Measurements from ENCODE around the gene CEP135.
"Not testable (repeated sequence)": the region's sequence is repeated elsewhere in the genome, so short reads cannot be mapped to it uniquely, and the experiment has no call there.

CEP135 gene

GRCh38 chr4:55947912-55948725, 626 bp upstream of the CEP135 start:
- peak; percentile 26 for DNase-seq

DNA sequence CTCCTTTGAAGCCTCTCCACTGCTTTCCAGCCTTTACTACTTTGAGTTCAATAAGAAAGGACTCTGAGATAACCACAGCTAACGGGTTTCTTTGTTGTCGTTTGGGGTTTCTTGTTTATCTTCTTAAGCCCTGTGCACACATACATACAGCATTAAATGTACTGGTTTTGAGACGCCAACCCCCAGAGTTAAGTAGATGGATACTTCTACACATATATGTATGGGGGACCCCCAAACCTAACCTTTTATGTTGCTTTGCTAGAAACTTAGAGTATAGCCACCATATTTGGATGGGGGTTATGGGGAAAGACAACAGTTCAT, 697 bp downstream of the CEP135 start:
- no peak for DNase-seq

GRCh38 chr4:55951191-55951922, 2.6 kb downstream of the CEP135 start:
- no peak for DNase-seq

DNA sequence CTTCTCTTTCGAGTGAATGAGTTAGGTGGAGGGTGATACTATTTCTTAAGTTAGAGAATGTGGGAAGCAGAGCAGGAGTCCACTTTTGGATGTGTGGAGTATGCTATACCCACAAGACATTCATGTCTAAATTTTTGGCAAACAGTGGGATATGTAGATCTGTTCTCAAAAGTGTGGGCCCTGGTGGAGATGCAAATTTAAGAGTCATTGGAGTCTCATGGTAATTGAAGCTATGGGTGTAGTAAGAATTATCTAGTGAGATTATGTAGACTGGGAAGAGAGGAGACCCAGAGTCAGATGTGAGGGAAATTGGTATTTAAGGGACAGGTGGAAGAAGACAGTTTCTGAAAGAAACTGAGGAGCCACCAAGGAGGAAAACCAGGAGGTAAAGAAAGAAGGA, 7.0 kb downstream of the CEP135 start:
- no peak for DNase-seq

DNA sequence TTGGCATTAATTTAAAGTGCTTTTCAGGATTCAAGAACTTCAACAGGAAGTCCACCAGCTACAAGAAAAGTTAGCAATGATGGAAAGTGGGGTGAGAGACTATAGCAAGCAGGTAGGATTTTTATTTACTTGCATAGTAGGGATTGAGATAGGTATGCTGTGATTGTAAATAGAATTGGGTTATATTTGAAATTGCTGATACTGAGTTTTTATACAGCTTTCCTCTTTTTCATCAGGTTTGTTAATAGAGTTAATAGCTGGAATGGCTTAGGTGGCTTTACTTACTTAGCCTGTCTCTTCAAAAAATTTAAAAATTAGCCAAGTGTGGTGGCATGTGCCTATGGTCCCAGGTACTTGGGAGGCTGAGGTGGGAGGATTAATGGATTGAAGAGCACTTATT, 10.9 kb downstream of the CEP135 start:
- no peak for DNase-seq

GRCh38 chr4:55964046-55964445, 15.3 kb downstream of the CEP135 start:
- DNase-seq = no peak

DNA sequence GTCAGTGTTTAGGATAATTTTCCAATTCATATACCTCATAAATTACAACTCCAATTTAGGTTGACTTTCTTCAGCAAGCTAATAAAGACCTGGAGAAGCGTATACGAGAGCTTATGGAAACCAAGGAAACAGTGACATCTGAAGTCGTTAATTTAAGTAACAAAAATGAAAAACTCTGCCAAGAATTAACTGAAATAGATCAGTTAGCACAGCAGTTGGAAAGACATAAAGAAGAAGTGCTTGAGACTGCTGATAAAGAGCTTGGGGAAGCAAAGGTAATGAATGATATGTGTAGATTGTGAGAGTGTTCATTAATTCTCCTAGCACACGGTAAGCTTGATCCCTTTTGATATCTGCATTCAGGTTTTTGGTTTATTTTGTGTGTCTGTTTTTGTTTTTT, 16.8 kb downstream of the CEP135 start:
- DNase-seq = no peak

DNA sequence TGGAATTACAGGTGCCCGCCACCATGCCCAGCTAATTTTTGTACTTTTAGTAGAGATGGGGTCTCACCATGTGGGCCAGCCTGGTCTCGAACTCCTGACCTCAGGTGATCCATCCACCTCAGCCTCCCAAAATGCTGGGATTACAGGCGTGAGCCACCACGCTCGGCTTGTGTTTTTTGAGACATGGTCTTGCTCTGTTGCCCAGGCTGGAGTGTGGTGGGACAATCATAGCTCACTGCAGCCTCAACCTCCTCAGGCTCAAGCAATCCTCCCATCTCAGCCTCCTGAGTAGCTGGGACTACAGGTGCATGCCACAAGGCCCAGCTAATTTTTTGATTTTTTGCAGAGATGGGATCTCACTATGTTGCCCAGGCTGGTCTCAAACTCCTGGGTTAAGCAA, 17.6 kb downstream of the CEP135 start:
- DNase-seq = not testable (repeated sequence)

DNA sequence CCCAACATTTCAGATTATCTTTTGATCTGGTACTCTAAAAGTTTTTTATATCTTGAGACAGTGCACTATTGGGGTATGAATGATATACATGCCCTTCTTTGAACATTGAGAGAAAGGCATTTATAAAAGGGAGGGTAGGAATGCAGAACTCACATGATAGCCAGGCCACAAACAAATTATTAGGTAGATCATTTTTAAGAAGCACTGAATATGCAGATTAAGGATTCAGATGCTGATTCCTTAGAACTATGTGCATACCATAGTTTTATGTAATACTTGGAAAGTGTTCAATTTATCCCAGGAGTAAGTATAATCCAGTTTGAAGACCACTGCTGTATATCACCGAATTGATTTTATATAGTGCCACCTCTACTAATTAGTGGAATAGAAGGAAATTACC, 18.6 kb downstream of the CEP135 start:
- no peak for DNase-seq

- no peak for DNase-seq
Observed at GRCh38 chr4:55973650-55974049, 24.9 kb downstream of the CEP135 start.

DNA sequence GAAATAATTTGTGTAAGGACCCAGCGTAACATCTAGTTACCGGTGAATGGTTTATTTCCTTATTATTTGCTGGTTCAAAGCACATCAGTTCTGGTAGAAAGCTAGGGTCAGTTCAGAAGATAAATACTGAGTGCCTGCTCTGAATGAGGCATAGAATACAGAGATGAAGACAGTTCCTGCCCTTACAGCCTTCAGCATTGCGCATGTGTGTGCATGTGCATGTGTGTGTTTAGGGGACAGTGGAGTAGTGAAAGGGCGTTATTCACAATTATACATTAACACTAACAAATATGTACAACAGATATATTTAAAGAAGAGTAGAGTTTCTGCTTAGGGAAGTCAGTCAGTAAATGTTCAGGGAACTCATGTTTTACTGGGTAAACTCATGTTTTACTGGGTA, 29.1 kb downstream of the CEP135 start:
- DNase-seq = no peak

GRCh38 chr4:55979562-55979961, 30.8 kb downstream of the CEP135 start:
- no peak for DNase-seq

GRCh38 chr4:55980725-55981124, 32.0 kb downstream of the CEP135 start:
- no peak for DNase-seq

DNA sequence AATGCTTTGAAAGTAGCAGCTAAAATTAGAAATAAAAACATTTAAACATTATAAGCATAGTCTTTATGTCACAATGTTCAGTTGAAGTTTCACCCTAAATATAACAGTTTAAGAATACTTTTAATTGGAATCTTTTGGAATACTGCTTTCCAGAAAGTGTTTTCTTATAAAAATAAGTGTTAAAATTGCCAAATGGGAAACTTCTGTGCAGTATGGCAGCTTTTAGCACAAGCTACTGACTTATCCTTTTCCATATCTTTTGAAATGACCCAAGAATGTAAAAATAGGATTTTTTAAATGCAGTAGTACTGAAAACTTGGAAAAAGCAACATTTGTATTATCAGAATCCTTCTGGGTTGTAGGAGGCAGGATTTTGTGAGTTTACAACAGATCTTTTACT, 34.2 kb downstream of the CEP135 start:
- DNase-seq = no peak

DNA sequence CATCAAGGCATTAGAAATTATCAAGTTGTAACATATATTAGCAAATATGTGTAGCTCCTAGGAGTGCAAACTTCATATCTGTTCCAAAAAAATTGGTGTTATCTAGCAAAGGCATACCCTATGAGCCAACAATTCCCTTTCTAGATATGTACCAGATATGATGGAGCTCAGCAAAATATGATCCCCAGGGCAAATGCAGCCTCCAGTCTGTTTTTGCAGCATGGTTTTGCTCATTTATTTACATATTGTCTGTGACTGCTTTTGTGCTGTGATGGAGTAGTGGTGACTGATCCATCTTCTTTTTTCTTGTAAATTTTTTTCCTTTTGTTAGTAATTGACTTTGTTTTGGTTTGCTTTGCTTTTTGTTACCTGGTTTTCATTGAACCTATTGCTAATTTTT, 41.0 kb downstream of the CEP135 start:
- DNase-seq = no peak

GRCh38 chr4:55993994-55994663, 45.4 kb downstream of the CEP135 start:
- no peak for DNase-seq

DNA sequence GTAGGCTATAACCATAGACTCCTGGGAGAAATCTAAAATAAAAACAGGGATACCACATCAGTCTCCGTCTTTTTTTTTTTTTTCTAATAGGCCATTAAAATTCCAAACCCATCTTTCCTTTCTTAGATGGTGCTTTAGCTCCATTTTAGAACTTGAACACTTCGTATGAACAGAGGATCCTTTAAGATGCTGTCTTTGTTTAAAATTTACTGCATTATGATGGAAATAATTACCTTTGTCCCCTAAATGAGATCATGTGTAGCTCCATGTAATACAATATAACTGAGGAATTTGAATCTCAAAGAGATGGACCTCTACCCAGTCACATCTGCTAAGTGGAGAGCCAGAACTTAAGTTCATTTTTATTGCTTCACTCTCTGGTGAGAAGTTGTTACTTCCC, 47.9 kb downstream of the CEP135 start:
- DNase-seq = no peak

- no peak for DNase-seq
Observed at GRCh38 chr4:56003606-56004005, 54.9 kb downstream of the CEP135 start.

DNA sequence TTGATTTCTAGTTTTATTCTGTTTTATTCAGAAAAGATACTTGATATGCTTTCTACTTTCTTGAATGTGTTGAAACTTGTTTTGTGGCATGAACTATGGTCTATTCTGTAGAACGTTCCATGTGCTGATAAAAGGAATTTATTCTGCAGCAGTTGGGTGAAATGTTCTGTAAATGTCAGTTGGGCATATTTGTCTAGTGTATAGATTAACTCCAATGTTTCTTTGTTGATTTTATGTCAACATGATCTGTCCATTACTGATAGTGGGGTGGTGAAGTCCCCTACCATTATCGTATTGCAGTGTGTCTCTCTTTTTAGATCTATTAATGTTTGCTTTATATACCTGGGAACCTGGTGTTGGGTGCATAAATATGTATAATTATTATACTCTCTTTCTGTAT, 55.5 kb downstream of the CEP135 start:
- no peak for DNase-seq

GRCh38 chr4:56007154-56007553, 58.4 kb downstream of the CEP135 start:
- no peak for DNase-seq

DNA sequence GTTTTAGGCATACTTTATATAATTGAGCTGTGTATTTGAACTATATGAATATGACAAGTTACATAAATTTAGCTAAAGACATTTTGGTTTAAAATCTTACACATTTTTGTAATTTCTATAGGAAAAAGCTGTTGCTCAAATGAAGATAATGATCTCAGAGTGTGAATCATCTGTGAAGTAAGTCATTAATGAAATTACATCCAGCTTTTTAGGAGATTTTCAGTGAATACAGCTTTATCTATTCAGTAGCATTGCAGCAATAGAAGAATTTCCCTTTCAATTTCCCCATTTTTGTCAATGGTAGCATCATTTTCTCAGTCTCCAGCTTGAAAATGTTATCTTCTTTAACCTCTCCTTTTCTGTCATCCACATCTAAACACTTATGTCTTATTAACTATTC, 59.5 kb downstream of the CEP135 start:
- DNase-seq = no peak

DNA sequence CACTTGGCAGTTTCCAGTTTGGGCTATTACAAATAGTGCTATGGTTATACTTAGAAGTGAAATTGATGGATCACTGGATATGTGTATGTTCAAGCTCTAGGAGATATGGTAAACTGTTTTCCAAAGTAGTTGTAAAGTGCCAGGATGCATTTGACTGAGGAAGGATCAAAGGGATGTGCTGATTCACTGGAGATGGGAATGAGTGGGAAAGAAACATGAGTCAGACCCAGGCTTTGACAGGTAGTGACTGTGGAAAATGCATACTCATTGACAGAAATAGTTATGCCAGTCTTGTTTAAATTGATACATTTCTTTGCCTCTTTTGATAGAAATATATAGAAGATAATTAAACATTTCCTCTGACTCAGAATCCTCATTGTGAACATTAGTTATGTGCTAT, 77.9 kb downstream of the CEP135 start:
- no peak for DNase-seq

DNA sequence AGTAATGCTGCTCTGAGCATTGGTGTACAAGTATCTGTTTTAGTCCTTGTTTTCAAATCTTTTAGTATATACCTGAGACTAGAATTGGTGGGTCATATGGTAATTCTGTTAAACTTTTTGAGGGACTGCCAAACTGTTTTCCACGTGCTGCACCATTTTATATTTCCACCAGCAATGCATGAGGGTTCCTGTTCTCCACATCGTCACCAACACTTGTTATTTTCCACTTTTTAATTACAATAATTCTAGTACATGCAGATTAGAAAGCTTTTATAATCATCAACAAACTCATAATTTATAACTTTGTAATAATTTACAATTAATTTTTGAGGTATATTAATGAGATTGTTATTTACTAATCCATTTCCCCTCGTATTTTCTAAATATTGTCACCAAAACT, 79.4 kb downstream of the CEP135 start:
- no peak for DNase-seq

DNA sequence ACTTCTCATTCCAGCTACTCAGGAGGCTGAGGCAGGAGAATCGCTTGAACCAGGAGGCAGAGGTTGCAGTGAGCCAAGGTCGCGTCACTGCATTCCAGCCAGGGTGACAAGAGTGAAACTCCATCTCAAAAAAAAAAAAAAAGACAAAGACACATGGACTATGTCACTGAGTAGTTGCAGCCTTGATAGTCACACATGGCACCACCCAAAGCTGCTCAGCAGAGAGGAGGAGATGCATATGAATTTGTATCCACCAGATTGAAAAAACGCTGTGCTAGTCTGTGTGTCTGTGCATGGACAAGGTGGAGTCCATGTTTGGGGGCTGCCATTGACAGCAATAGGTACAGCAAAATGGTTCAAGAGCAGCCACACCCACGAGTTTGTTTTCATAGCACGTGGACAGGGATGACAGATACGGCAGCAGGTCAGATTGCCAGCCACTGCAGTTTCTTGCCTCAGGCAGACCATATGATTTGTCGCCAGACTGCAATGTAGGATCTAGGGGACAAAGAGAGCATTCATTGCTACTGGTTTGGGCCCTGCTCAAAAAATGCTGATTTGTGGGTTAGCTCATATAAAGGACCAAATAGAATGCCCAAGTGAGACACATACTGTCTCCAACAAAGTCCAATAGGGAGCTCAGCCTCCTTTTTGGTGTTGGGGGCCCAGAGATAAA, 89.9 kb downstream of the CEP135 start:
- DNase-seq = no peak

All from GF-D8 (cell line).